Activated CD8-positive, alpha-beta memory T cell treated with anti-CD3 and anti-CD28 coated beads, Interleukin-2, amount 50 U/mL, for 1 hour (primary cell): ENCODE results near the gene MATN4.

Source experiments
- DNase-seq: peaks from one replicate; pipeline ENCODE4 v3.0.0-alpha.2; 2020; ENCODE audit errors: extremely low read depth

MATN4 gene

GRCh38 chr20:45290677-45291355 is 17.3 kb downstream of the MATN4 start:
- no peak for DNase-seq

DNA sequence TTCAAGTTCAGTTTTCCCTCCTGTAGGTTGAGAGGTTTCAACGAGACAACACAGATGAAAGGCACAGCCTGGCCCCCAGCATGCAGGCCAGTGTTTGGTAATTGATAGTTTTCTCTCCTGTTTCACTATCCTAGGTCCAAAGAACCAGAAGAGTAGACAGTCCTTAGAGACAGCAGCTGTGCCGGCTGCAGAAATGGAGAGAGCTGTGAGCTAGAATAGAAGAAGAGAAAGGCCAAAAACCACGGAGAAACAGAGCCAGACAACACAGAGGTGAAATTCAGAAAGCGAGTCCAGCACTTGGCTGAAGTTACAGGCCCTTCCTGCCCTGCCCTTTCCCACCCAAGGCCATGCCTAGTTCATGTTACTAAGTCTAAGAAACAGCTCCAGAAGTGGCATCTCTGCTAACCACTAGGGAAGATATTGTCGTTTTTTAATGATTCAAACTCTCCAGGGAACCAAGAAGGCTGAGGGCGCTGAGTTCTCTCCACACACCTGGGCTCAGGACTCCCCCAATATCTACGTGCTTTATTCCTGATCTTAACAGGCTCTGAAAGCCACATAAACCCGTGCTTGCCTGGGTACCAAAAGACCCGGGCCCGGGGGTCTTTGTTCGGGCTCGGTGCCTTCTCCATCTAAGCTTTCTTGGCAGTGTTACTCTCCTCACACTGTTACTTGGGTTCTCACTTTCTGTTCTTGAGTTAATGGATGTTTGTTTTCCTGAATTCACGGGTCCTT is 18.0 kb downstream of the MATN4 start:
- no peak for DNase-seq

DNA sequence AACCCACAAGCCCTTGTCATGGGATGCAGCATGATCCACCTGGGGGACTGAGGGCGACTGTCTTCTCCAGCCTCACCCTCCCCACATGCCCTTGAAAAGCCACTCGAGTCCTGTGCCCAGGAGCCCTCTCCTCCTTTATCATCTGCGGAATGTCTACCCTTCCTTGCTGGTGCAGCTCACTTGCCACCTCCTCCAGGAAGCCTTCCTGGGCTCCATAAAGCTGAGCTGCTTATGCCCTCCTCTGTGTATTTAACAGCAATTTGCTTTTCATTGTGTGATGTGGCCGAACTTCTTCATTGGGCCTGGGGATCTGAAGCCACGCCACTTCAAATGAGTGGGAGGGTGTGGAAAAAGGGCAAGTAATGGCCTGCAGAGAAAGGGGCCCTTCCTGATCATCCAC is 19.2 kb downstream of the MATN4 start:
- DNase-seq, result no peak

GRCh38 chr20:45288376-45288775 is 19.7 kb downstream of the MATN4 start:
- no peak for DNase-seq

DNA sequence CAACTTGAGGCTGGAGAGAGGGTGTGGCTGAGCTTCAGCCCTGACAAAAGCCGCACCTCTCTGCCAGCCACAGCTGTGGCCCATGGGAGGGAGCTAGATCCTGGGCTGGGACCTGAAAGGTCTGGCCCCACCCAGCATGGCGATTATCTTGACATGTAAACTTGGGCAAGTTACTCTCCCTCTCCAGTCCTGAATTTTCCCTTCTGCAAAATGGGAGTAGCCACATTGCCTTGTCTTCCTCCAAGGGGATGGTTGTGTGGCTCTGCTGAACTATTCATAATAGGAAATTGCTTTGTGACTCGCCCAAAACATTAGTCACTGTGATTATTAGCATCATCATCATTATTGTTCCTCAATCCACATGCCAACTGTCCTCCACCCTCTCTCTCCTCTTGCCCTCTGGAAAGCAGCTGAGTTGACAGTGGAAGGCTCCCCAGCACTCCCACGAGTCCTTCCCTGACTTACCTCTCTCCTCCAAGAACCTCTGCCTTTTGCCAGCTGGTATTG is 24.5 kb downstream of the MATN4 start:
- no peak for DNase-seq

DNA sequence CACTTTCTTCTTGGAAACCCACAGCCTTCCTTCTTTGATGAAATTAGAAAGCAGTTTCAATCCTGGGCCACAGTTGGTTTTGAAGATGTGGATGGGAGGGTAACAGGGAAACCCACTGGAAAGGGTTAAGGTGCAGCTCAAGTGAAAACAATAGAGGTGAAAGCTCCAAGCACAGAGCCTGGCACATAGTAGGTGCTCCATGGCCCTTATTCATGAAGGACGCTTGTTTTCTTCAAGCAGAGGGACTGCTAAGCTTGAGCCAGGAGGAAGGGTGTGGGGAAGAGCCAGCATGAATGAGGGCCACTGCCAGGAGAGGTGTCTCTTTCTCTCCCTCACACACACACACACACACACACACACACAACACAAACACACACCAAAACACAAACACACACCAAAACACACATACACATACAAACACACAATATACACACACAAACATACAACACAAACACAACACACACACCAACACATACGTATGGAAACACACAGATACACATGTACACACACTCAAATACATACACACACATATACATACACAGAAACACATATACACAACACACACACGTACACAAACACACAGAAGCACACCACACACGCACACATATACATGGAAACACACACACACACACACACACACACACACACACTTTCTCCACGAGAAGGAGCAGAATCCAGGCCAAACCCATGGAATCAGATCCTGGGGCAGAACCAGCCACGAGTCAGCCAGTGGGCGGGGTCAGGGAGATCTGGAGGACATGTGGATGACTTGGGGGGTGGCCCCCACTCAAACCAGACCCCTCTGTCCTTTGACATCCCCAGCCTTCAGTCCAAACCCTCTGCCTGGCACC is 25.2 kb downstream of the MATN4 start:
- DNase-seq, result no peak

DNA sequence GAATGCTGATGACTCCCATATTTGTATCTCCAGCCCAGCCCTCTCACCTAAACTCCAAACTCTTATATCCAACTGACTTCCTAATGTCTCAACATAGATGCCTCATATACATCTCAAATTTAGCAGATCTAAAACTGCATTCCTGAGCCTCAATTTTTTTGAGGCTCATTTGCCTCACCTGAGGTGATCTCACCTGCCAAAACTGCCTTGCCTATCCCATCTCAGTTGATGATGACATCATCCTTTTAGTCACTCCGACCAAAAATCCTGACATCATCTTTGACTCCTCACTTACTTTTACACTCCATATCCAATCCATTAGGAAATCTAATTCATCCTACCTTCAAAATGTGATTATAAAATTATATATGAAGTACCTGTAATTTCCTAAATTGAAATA is 28.1 kb downstream of the MATN4 start:
- DNase-seq, result no peak

DNA sequence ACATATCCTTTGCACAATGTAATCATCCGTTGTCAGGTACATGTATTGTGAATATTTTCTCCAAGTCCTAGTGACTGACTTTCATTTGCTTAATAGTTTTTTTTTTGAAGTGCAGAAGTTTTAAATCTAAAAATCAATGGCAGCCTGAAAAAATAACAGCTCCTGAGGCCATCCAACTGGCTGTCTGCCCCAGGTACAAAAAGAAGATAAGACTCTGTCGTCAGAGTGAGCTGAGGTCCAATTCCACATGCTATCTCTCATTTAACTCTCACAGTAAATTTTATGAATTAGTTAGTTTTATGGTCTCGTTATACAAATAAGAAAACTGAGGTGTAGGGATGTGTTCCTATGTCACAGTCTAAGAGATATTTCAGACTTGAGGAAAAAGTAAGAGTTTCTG is 32.8 kb downstream of the MATN4 start:
- no peak for DNase-seq

- no peak for DNase-seq
These were observed 38.3 kb downstream of the MATN4 start for GRCh38 chr20:45269754-45270270.

GRCh38 chr20:45269056-45269455 is 39.0 kb downstream of the MATN4 start:
- no peak for DNase-seq

GRCh38 chr20:45268531-45268930 is 39.6 kb downstream of the MATN4 start:
- DNase-seq, result no peak

DNA sequence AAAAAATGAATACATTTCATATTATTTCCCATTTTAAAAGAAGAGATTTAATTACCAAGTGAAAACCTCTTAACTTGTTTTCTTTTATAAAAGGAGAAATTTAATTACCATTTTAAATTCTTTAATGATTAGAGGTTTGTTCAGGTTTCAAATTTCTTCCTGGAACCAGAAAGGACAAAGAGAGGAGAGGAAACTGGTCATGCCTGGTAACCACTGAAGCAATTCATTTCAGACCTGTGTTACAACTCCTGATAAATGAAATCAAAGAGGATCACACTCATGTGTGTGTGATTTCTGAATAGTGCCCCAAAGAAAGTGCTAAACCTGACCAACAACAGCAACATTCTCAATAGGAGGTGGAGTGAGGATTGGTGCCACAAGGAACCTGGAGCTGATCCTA is 41.1 kb downstream of the MATN4 start:
- DNase-seq, result no peak

DNA sequence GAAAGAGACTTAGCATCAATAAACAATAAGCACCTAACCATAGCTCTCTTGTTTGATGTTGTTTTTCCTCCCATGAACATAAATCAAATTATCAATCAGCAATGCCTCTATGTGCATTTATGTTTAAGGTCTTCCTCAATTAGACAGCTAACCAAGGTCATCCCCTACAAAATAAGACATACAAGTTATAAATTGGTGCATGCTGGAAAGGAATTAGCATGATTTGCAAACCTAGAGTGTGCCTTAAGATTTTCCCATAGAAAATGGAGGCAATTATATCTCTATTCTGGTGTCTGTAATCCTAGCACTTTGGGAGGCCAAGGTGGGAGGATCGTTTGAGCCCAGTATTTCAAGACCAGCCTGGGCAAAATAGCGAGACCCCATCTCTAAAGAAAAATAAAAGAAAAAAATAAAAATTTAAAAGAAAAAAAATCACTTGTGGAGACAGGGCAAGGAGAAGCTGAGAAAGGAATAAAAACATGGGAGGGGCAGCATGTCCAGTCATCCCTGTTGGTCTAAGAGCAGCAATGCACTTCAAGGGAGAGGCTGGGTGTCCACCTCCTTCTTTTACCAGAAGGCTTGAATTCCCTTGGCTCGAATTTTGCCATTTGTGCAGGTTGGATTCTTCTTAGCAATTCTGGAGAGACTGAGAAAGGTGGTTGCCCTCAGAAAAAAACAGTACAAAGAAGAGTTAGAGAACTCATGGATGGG is 44.4 kb downstream of the MATN4 start:
- DNase-seq, result no peak

DNA sequence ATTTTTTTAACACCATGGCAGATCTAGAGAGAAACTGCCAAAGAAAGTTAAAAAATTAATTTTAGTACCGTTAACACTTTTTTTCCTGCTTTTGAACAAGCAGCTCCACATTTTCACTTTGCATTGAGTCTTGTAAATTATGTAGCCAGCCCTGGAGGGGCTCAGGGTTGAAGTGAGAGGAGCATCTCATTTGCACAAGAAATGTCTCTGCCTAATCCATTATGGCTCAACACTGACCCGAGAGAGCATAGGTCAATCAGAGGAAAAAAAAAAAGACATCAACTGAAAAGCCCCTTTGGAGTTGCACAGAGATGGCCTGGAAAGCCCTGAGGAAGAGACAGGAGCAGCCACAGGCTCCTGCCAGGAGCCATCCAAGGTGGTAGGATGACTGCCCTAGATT is 49.4 kb downstream of the MATN4 start:
- DNase-seq, result no peak

GRCh38 chr20:45258259-45258658 is 49.8 kb downstream of the MATN4 start:
- DNase-seq, result no peak

GRCh38 chr20:45257711-45258110 is 50.4 kb downstream of the MATN4 start:
- DNase-seq, result no peak

GRCh38 chr20:45257161-45257560 is 50.9 kb downstream of the MATN4 start:
- DNase-seq, result no peak

DNA sequence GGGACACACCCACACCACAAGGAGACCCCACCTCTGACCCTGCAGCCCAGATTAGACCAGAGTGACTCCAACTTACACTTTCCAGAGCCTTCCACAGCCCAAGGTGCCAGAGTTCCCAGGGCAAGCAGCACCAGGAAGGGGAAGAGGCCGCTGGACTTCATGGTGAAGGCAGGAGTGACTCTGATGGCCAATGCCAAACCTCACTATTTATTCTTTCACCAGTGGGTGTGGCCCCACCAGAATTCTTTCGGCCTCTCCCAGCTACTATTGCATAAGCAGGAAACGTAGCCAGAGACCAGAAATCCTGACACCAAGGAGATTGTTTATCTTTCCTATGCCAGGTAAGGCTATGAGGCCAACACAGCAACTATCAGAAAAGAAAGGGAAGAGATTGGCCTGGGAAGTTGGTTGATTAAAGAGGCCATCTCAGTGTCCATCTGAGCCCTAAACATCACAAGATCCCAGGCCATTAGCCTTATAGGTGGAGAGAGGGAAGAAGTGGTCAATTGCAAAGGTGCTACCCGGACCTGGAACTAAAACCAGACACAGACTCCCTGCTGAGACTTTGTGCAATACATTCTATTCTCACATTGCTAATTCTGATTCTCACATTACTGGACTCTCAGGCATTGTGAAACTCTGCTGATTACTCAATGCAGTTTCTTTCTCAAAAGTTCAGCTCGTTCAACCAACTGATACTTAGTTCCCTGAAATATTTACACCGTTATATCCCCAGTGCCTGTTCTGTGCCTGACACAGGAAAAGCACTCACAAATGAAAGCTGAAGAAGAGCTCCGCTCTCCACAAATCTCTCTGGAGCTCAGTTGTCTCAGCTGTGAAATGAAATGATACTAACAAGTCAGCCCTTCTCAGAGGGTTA is 53.5 kb downstream of the MATN4 start, which contains the start of gene SLPI:
SLPI (minus strand) TSS at position 182 of the 880 bp plus-strand sequence; CDS start at position 161, 21 bp downstream.
- DNase-seq, result no peak

- DNase-seq, result no peak
These were observed 54.8 kb downstream of the MATN4 start for GRCh38 chr20:45253261-45253660.

DNA sequence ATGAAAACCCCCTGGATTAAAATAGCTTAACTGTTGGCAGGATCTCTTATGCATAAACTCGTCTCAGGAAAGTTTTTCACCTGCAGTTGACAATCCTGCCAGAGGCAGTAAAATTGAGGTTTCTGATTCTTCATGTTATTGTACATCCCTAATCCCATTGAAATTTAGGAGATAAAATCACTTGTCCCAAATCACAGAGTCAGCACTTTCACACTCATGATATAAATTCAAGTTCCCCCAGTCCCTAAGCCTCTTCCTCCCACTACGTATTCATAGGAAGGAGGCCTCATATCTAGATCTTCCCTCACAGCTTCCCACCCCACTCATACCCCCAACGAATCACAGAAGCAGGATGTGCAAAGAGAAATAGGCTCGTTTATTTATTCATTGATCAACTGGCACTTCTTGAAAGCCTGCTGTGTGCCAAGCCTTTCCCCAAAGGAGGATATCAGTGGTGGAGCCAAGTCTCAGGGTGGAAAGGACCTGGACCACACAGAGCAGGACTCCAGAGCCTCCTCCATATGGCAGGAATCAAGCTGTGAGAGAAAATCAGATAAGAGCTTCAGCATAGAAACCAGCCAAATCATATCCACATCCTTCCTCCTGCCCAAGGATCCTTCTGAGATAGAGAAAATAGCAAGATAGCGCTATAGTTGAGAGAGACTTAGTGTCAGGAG is 56.1 kb downstream of the MATN4 start:
- no peak for DNase-seq
